ENCODE measurements around the gene AHRR.
"Not testable (repeated sequence)": the region's sequence is repeated elsewhere in the genome, so short reads cannot be mapped to it uniquely, and the experiment has no call there.

The AHRR gene

GRCh38 chr5:307306-307705, 14.2 kb upstream of the AHRR start:
- DNase-seq (ENCODE audit: low spot score): no peak
- no peak overlapping the region for H3K4me3 ChIP-seq
- H3K27ac ChIP-seq: no peak overlapping the region
- no peak for TF ChIP-seq CTCF (IDR thresholded peaks at IDR 0.05)

GRCh38 chr5:307794-308579, 13.5 kb upstream of the AHRR start:
- no peak for TF ChIP-seq CTCF (IDR thresholded peaks at IDR 0.05)
- DNase-seq (ENCODE audit: low spot score): no peak
- H3K27ac ChIP-seq: no peak overlapping the region

GRCh38 chr5:308672-309271, 12.7 kb upstream of the AHRR start:
- Histone ChIP-seq H3K4me3 (no peak overlapping the region), H3K27ac (no peak overlapping the region)
- TF ChIP-seq CTCF (IDR thresholded peaks at IDR 0.05): no peak
- DNase-seq (ENCODE audit: low spot score): no peak

More at GRCh38 chr5:307794-308579, 13.5 kb upstream of the AHRR start:
- H3K4me3 ChIP-seq: no peak overlapping the region

GRCh38 chr5:309831-310230, 11.7 kb upstream of the AHRR start:
- not testable (repeated sequence) for DNase-seq (ENCODE audit: low spot score); H3K27ac ChIP-seq; H3K4me3 ChIP-seq

- TF ChIP-seq CTCF (IDR thresholded peaks at IDR 0.05): no peak
- no peak for DNase-seq (ENCODE audit: low spot score)
- no peak overlapping the region for H3K27ac ChIP-seq
- no peak overlapping the region for H3K4me3 ChIP-seq
Observed at GRCh38 chr5:310516-310915, 11.0 kb upstream of the AHRR start.

- Histone ChIP-seq H3K27ac (no peak overlapping the region), H3K4me3 (no peak overlapping the region)
- DNase-seq (ENCODE audit: low spot score): no peak
- no peak for TF ChIP-seq CTCF (IDR thresholded peaks at IDR 0.05)
Observed at GRCh38 chr5:310941-311434, 10.5 kb upstream of the AHRR start.

GRCh38 chr5:311963-312362, 9.6 kb upstream of the AHRR start:
- no peak for DNase-seq (ENCODE audit: low spot score)
- TF ChIP-seq CTCF (IDR thresholded peaks at IDR 0.05): no peak
- no peak overlapping the region for H3K4me3 ChIP-seq
- H3K27ac ChIP-seq: no peak overlapping the region
